Testis (tissue), 2 donors: ENCODE data around the gene NR3C1.

Experiments
- CTCF ChIP-seq, 3 experiments: fragments of 450-650 bp in 2 of 3; fragments of 200-600 bp in 1 of 3; sonication (generic) in 1 of 3; IDR thresholded peaks; one replicate each; pipeline ENCODE4 v1.5.1; 2016 to 2019; ENCODE audit warnings: antibody characterized with exemption in 3 of 3, mild to moderate bottlenecking in 2 of 3, moderate library complexity in 1 of 3
- POLR2A ChIP-seq: fragments of 450-650 bp; IDR thresholded peaks from one replicate; pipeline ENCODE4 v1.6.1; 2017; ENCODE audit warnings: antibody characterized with exemption, mild to moderate bottlenecking, moderate library complexity

- no peak for TF ChIP-seq CTCF (IDR thresholded peaks at IDR 0.05)
- TF ChIP-seq POLR2A = no peak
Observed at GRCh38 chr5:143314099-143314498, 89.4 kb downstream of the NR3C1 start.
